Measurements from ENCODE around the gene DNAJA4.

The DNAJA4 gene

DNA sequence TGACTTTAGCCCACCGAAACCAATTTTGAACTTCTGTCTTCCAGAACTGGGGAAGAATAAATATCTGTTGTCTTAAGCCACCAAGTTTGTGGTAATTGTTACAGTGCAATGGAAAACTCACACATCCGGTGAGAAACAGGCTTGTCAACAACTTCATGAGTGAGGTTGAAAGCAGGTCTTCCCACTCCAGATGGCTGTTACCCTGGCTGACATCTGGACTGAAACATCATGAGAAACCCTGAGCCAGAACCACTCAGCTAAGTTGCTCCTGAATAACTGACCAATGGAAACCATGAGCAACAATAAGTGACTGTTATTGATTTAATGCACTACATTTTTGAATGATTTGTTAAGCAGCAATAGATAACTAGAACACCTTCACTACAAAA lies 40.3 kb upstream of the DNAJA4 start:
- H3K36me3 ChIP-seq = no peaks in the 10 kb centered on the region
- peaks cover 7% of the 10 kb centered on the region for H3K9me3 ChIP-seq (ENCODE audit: severe bottlenecking)
- TF ChIP-seq, protein P1, sequence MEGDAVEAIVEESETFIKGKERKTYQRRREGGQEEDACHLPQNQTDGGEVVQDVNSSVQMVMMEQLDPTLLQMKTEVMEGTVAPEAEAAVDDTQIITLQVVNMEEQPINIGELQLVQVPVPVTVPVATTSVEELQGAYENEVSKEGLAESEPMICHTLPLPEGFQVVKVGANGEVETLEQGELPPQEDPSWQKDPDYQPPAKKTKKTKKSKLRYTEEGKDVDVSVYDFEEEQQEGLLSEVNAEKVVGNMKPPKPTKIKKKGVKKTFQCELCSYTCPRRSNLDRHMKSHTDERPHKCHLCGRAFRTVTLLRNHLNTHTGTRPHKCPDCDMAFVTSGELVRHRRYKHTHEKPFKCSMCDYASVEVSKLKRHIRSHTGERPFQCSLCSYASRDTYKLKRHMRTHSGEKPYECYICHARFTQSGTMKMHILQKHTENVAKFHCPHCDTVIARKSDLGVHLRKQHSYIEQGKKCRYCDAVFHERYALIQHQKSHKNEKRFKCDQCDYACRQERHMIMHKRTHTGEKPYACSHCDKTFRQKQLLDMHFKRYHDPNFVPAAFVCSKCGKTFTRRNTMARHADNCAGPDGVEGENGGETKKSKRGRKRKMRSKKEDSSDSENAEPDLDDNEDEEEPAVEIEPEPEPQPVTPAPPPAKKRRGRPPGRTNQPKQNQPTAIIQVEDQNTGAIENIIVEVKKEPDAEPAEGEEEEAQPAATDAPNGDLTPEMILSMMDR (IDR thresholded peaks at IDR 0.05; ENCODE audit: low read depth, low read length) = no peak
- no peak overlapping the region for H3K27ac ChIP-seq
- H3K27me3 ChIP-seq (ENCODE audit: insufficient read depth, low read depth, severe bottlenecking) = no peaks in the 10 kb centered on the region
- DNase-seq = no peak
- no peak overlapping the region for H3K4me3 ChIP-seq (ENCODE audit: low read depth, low read length)

DNA sequence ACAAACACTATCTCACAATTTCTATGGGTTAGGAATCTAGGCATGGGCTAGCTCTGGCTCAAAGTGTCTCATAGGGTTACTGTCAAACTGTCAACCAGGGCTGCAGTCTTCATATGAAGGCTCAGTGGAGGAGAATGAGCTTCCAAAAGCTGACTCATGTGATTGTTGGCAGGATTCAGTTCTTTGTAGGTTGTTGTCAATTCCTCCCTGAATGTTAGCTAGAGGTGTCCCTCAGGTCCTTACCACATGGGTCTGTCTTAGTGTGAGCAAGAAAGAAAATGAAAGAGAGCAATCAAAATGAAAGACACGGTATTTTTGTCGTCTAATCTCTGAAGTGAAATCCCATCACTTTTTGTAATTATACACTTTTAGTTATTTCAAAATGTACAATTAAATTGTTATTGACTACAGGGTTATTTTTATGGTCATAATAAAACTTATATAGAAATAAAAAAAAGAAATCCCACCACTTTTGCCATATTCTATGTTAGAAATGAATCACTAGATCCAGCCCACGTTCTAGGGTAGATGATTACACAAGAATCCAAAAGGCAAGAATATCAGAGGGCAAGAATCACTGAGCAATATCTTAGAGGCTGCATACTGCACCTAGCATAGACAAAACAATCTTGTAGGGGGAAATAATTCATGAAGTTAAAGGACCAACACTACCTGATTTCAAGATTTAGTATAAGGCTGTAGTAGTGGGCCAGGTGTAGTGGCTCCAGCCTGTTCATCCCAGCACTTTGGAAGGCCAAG lies 38.4 kb upstream of the DNAJA4 start:
- H3K4me3 ChIP-seq (ENCODE audit: low read depth, low read length) = no peak overlapping the region
- TF ChIP-seq, protein P1 (IDR thresholded peaks at IDR 0.05; ENCODE audit: low read depth, low read length) = no peak
- H3K27me3 ChIP-seq (ENCODE audit: insufficient read depth, low read depth, severe bottlenecking) = no peaks in the 10 kb centered on the region
- H3K27ac ChIP-seq = no peak overlapping the region
- DNase-seq = no peak
- H3K36me3 ChIP-seq = no peaks in the 10 kb centered on the region
- peaks cover 7% of the 10 kb centered on the region for H3K9me3 ChIP-seq (ENCODE audit: severe bottlenecking)

DNA sequence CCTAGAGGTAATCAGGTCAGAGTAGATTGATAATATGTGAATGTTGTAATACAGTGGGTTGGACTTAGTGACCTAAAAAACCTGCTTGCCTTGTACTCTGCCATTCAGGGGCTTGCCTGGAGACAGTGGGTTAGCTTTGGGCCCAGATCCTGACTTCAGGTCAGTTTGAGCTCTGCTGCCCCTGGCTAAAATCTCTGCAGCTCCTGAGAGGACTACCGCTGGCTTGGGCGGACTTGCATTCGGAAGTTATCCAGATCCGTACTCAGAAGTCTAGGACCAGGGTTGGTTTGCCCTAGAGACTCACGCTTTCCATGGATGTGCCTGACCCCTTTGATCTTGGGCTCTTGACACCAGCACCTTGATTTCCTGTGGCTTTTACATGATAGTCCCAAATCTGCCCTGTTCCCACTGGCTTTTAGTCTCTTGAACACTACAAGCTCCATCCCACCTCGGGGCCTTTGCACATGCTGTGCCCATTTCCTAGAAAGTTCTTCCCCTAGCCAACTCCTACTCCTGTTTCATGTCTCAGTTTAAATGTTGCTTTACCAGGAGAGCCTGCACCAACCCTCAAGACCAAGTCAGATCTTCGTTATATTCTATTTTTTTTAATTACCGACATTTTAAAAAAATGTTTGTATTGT lies 35.9 kb upstream of the DNAJA4 start:
- H3K27ac ChIP-seq = no peak overlapping the region
- H3K36me3 ChIP-seq = no peaks in the 10 kb centered on the region
- H3K27me3 ChIP-seq (ENCODE audit: insufficient read depth, low read depth, severe bottlenecking) = no peaks in the 10 kb centered on the region
- H3K9me3 ChIP-seq (ENCODE audit: severe bottlenecking) = peaks cover 7% of the 10 kb centered on the region
- H3K4me3 ChIP-seq (ENCODE audit: low read depth, low read length) = no peak overlapping the region
- DNase-seq = no peak
- TF ChIP-seq, protein P1 (IDR thresholded peaks at IDR 0.05; ENCODE audit: low read depth, low read length) = no peak

DNA sequence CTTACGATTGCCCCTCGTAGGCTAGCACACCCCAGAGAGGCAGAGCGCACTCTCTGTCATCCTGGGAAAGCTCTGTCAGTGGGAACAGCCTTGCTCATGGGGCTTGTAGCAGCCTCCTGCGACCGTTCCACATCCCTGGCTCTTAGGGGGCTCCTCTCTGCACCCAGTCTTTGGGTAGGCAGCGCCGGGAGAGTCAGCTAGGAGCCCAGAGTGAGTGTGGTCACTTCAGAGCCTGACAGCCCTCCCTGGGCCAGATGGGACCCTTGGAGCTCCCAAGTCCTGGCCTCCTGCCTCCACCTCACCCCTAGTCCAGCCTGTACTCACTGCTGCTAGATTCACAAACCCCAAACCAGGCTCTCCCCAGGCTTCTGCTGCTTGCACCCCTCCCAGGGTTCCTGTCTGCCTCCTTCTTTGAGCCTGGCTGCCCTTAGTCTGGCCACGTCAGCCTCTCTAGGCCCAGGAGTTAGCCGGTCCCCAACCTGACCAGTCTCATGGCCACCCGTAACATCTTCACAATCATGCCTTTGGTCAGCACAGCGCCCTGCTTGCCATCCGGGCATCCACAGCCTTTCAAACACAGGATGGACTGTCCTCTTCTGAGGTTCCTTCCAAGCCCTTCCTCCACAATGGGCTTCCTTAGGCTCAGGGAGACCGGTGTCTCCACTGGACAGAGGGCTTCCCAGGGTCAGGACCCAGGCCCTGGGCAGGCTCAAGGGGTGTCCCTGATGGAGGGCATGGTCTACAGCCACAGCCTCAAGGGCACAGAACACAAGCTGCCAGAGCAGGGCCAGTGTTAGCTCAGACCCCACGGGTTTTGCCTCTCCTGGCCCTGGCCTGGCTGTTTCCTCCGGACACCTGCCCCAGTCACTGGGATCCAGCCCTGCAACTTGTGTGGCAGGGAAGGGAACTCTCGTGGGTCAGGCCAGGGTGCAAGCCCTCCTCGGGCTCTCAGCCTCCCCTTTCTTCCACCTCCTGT lies 34.6 kb upstream of the DNAJA4 start:
- no peaks in the 10 kb centered on the region for H3K27me3 ChIP-seq (ENCODE audit: insufficient read depth, low read depth, severe bottlenecking)
- H3K36me3 ChIP-seq = no peaks in the 10 kb centered on the region
- DNase-seq = no peak
- peaks cover 6% of the 10 kb centered on the region for H3K9me3 ChIP-seq (ENCODE audit: severe bottlenecking)
- TF ChIP-seq, protein P1 (IDR thresholded peaks at IDR 0.05; ENCODE audit: low read depth, low read length) = no peak
- H3K4me3 ChIP-seq (ENCODE audit: low read depth, low read length) = no peak overlapping the region
- no peak overlapping the region for H3K27ac ChIP-seq

DNA sequence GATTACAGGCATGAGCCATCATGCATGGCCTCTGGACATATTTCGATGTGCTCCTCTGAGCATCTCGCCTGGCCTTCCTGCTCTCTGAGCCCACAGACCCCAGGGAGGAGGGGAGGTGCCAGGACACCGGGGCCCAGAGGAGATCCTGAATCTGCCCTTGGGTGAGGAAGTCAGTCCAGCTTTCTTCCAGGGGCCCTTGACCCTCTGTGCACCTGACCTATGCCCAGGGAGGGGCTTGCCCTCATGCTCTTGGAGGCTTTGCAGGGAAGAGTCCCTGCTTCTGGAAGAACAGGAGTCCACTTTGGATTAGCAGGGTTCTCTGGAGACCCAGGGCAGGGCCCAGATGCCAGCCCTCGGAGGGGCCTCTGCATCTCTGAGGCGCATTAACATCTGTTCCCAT lies 31.4 kb upstream of the DNAJA4 start:
- Histone ChIP-seq H3K9me3 (ENCODE audit: severe bottlenecking) (no peaks in the 10 kb centered on the region), H3K4me3 (ENCODE audit: low read depth, low read length) (no peak overlapping the region), H3K36me3 (no peaks in the 10 kb centered on the region), H3K27ac (no peak overlapping the region), H3K27me3 (ENCODE audit: insufficient read depth, low read depth, severe bottlenecking) (no peaks in the 10 kb centered on the region)
- DNase-seq = no peak
- TF ChIP-seq, protein P1 (IDR thresholded peaks at IDR 0.05; ENCODE audit: low read depth, low read length) = no peak

Data from WERI-Rb-1 (cell line).